Tibial nerve (tissue), 3 donors: ENCODE data around the gene PPM1L.

Source experiments
- CTCF ChIP-seq, 5 experiments: fragments of 200-600 bp in 3 of 5; fragments of 450-650 bp in 2 of 5; sonication (generic) in 3 of 5; IDR thresholded peaks; one replicate each; pipeline ENCODE4 v1.5.1; 2016 to 2019; ENCODE audit warnings: antibody characterized with exemption in 5 of 5, mild to moderate bottlenecking in 3 of 5, moderate library complexity in 2 of 5
- POLR2A ChIP-seq, 2 donors: fragments of 450-650 bp; IDR thresholded peaks; one replicate each; pipeline ENCODE4 v1.6.1; 2017; ENCODE audit warnings: antibody characterized with exemption in 2 of 2, mild to moderate bottlenecking in 2 of 2, moderate library complexity in 2 of 2

GRCh38 chr3:160790726-160791125 lies 34.7 kb downstream of the PPM1L start:
- TF ChIP-seq CTCF (IDR thresholded peaks at IDR 0.05) = no peak
- TF ChIP-seq POLR2A (IDR thresholded peaks at IDR 0.05) = no peak
